NK-92 treated with Interleukin-12 subunit alpha and Interleukin-12 subunit beta, amount 100 ng/mL, for 24 hours (cell line): ENCODE results near the gene CAMK1D.
"Not testable (repeated sequence)": the region's sequence is repeated elsewhere in the genome, so short reads cannot be mapped to it uniquely, and the experiment has no call there.

Source experiments
- DNase-seq: peaks from one replicate; lab custom pipeline; 2025; lab: John Stamatoyannopoulos, UW

The CAMK1D gene

GRCh38 chr10:12518024-12518423 is 168.7 kb downstream of the CAMK1D start:
- DNase-seq: no peak

GRCh38 chr10:12521423-12521822 is 172.1 kb downstream of the CAMK1D start:
- DNase-seq: no peak

GRCh38 chr10:12526311-12526710 is 177.0 kb downstream of the CAMK1D start:
- no peak for DNase-seq

GRCh38 chr10:12529976-12530375 is 180.6 kb downstream of the CAMK1D start:
- DNase-seq: no peak

- no peak for DNase-seq
These were observed 182.2 kb downstream of the CAMK1D start for GRCh38 chr10:12531305-12532220.

GRCh38 chr10:12533151-12533550 is 183.8 kb downstream of the CAMK1D start:
- no peak for DNase-seq

- no peak for DNase-seq
These were observed 184.4 kb downstream of the CAMK1D start for GRCh38 chr10:12533723-12534122.

GRCh38 chr10:12534824-12535223 is 185.5 kb downstream of the CAMK1D start:
- no peak for DNase-seq

GRCh38 chr10:12535656-12536055 is 186.3 kb downstream of the CAMK1D start:
- DNase-seq: no peak

GRCh38 chr10:12538491-12538995 is 189.2 kb downstream of the CAMK1D start:
- no peak for DNase-seq

- no peak for DNase-seq
These were observed 190.2 kb downstream of the CAMK1D start for GRCh38 chr10:12539350-12540164.

GRCh38 chr10:12540341-12540781 is 191.0 kb downstream of the CAMK1D start:
- DNase-seq: no peak

GRCh38 chr10:12541446-12542067 is 192.2 kb downstream of the CAMK1D start:
- DNase-seq: no peak

GRCh38 chr10:12542133-12542670 is 192.9 kb downstream of the CAMK1D start:
- no peak for DNase-seq

- no peak for DNase-seq
These were observed 194.2 kb downstream of the CAMK1D start for GRCh38 chr10:12543589-12543988.

GRCh38 chr10:12546160-12546802 is 196.9 kb downstream of the CAMK1D start:
- not testable (repeated sequence) for DNase-seq

GRCh38 chr10:12547301-12547771 is 198.0 kb downstream of the CAMK1D start:
- no peak for DNase-seq

GRCh38 chr10:12549297-12549696 is 199.9 kb downstream of the CAMK1D start:
- DNase-seq: no peak

- DNase-seq: no peak
These were observed 201.6 kb downstream of the CAMK1D start for GRCh38 chr10:12550994-12551393.

GRCh38 chr10:12556039-12556438 is 206.7 kb downstream of the CAMK1D start:
- no peak for DNase-seq

GRCh38 chr10:12559578-12560178 is 210.3 kb downstream of the CAMK1D start:
- no peak for DNase-seq
